SKM-1 treated with dmso at 0.1 percent for 144 hours (cell line): ENCODE measurements around the gene GPR3.

ENCODE experiments used
- DNase-seq: peaks from one replicate; lab custom pipeline; 2025; ENCODE audit not compliant: unreplicated experiment; lab: John Stamatoyannopoulos, UW

The GPR3 gene

DNA sequence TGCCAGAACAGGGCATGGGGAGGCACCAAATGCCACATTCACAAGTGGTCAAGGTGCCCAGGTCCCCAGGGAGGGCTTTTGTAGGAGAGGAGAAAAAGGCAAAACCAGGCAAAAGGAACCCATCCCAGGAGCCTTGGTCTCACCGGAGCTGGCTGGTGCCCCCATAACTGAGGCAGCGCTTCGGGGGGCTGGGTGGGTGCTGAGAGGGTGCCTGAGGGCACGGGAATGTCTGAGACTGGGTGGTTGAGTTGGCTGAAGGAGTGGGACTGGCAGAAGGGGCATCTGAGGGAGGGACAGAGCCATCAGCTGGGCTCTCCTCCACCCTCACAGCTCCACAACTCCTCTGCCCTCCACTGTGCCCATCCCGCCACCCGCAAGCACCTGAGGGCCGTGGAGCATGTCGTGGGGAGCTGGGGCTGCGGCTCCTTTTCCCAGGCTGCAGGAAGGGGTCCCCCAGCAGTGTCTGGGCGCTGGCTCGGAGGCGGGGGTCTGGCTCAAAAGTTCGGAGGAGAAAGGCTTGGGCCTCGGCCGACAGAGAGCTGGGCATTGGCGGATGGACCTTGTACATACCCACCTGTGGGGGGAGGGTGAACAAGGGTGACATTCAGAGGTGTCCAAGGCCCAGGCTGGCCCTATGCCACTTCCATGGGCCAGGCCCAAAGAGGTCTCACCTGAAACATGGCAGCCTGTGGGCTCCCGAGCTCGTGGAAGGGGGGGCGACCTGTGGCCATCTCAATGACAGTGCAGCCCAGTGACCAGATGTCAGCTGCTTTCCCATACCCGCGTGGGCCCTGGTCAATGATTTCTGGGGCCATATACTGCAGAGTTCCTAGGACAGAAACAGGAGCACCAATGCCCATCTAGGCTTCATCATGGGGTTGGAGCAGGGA is 34.1 kb upstream of the GPR3 start:
- DNase-seq, result no peak

DNA sequence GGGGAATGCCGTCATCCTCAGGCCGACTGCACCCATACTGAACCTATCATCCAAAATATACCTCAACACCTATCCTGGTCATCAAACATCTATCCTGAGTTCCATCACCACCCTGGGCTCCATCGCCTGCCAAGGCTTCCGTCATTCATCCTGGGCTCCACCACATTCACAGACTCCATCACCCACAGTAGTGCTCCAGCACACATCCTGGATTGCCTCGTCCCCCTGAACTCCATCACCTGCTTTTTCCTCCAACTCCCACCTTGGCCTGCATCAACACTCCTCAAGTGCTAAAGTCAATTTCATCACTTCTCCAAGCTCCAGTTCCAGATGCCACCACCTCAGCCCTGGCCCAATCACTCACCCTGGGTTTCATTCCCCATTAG is 33.5 kb upstream of the GPR3 start:
- DNase-seq, result no peak

DNA sequence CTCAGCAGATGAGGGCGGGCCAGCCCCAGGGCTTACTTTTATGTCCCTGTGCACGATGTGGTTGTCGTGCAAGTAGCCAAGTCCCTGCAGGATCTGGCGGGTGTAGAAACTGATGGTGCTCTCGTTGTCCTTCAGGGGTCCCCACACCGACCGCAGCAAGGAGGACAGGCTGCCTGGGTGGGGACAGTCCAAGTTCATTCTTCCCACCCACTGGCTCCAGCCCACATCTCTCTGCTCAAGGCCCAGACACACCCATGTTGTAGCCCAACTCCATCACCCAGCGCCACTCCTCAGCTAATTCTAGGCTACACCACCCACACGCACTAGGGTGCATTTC is 32.6 kb upstream of the GPR3 start:
- DNase-seq, result no peak

- DNase-seq, result no peak
These were observed 32.0 kb upstream of the GPR3 start for GRCh38 chr1:27360159-27361043.

- DNase-seq, result no peak
These were observed 31.4 kb upstream of the GPR3 start for GRCh38 chr1:27361044-27361402.

DNA sequence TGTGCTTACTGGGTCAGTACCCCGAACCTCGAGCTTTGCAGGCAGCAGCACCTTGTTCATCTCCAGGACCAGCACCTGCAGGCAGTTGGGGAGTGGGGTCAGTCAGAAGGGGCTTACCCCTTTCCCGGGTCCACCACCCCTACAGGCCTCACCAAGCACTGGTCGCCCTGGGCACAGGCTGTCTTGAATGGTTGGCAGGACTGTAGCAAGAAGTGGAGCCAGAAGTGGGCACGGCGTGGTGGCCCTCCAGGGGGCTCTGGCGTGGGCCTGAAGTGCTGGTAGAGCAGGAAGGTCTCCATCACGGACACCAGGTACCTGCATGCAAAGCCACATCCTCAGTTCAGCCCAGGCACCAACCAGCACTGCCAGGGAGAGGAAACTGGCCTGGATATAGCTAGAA is 30.9 kb upstream of the GPR3 start:
- no peak for DNase-seq

- no peak for DNase-seq
These were observed 28.4 kb upstream of the GPR3 start for GRCh38 chr1:27363766-27364695.

DNA sequence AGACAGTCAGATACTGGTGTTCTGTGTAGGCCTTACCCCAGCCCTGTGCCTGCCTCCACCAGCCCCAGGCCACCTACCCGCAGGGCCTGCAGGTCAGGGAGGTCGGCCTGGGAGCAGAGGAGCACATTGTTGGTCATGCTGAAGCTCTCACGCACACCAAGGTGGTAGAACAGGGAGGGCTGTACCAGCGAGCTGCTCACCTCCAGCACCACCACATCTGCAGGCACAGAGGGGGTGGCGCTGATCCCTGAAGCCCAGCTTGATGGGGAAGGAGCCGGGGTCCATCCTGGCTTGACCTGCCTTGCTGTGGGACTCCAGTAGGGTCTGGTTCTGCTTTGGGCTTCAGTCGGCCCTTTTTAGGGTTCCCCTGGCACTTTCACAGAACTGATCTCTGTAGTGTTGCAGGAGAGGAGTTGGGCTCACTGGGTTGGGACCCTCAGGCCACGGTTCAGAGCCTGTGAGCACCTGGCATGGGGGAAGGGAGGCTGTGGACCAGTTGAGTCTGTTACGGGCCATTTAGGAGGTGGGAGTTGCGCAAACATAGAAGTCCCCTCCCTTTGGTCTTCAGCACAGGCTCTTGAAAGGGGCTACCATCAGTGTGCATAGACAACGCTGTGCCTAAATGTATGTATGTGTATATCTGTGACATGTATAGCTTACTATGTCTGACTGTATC is 27.6 kb upstream of the GPR3 start:
- DNase-seq, result no peak

GRCh38 chr1:27365372-27366112 is 26.9 kb upstream of the GPR3 start:
- peak; percentile 85 for DNase-seq

- no peak for DNase-seq
These were observed 26.4 kb upstream of the GPR3 start for GRCh38 chr1:27366113-27366410.

- peak; percentile 21 for DNase-seq
These were observed 25.8 kb upstream of the GPR3 start, which contains the start of gene MAP3K6 for GRCh38 chr1:27366411-27367159. Gene MAP3K6, minus strand, starts transcription at chr1:27366961. Its CDS starts 364 bp downstream, at chr1:27366597.

DNA sequence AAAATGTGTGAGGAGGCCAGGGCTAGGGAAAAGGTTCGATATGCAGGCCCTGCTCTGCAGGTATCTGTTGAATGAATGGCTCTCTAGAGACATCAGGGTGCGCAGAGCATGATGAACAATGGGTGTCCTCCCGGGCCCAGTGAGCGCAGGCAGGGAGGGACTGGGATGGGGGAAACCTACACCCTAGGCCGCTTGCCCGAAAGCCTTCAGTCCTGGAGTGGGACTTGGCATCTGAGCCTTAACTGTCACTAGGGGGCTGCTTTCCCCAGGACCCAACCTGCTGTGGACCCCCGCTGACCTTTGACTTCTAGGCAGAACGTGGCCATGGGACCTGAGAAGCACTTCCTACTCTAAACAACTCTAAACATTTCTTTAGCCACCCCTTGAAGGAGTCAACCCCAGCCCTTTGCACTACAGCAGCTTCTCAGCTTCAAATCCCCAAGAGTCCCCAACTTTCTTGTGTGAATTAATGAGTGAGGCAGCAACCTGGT is 25.2 kb upstream of the GPR3 start:
- DNase-seq, result no peak

- no peak for DNase-seq
These were observed 23.4 kb upstream of the GPR3 start for GRCh38 chr1:27368869-27369582.

DNA sequence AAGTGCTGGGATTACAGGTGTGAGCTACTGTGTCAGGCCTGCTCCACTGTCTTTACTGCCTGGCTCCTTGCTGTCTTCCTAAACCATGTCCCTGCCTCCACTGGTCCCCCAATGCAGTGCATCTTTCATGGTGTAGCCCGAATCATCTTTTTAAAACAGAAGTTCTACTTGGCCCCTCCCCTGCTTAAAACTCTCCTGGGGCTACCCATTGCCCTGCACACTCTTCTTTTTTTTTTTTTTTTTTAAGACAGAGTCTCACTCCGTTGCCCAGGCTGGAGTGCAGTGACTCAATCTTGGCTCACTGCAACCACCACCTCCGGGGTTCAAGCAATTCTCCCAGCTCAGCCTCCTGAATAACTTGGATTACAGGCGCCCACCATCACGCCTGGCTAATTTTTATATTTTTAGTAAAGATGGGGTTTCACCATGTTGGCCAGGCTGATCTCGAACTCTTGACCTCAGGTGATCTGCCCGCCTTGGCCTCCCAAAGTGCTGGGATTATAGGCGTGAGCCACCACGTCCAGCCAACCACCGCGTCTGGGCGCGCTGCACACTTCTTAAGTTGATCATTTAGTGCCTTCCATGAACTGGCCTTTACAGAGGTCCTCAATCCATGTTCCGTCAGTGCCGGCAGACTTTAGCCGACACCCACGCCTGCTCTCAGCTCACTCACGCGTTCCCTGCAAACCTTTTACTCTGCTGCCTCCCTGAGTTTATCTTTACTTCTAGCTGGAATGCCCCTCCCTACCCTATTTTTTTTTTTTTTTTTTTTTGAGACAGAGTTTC is 20.2 kb upstream of the GPR3 start:
- no peak for DNase-seq

DNA sequence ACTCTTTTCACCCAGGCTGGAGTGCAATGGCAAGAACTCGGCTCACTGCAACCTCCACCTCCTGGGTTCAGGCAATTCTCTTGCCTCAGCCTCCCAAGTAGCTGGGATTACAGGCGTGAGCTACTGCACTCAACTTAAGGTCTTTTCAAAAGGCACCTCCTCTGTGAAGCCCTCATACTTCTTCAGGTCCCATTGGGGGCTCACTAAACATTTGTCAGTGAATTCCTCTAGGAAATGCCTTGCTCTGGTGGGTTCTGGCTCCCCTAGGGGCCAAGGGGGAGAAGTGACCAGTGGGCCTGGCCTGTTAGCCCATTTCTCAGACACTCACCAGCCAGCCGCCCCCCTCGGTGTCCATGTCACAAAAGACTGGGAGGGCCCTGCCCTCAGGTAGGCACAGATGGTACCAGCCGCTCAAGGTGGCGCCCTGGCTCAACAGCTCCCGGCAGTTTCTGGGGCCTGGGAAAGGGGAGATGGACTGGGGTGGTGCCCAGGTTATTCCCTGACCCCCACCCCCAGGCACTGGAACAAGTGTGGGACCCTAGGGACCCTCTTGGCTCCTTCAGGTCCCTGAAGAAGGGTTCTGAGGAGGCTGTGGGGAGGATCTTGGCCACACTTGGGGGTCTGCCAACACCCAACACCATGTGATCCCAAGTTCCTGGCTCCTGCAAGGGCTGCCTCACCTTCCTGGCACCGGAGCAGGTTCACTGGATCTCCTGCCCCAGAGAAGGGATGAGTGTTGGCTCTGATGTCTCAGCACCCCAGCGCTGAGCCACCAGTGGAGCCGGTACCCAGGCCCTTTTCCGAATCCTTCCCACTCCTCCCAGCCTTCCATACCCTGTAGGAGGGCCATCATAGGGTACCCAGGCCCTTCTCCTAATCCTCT is 19.4 kb upstream of the GPR3 start:
- no peak for DNase-seq

GRCh38 chr1:27374362-27375086 is 17.9 kb upstream of the GPR3 start, which contains the start of gene FCN3:
Gene FCN3, minus strand, starts transcription at chr1:27374824. Its CDS starts 6 bp downstream, at chr1:27374818.
- DNase-seq, result no peak
